ENCODE measurements around the gene CETN3.

GRCh38 chr5:90356176-90356575 lies 53.4 kb downstream of the CETN3 start:
- no peak for TF ChIP-seq CTCF (IDR thresholded peaks at IDR 0.05)
- no peak for TF ChIP-seq POLR2AphosphoS5 (IDR thresholded peaks at IDR 0.05; ENCODE audit: insufficient read depth in 1 of 2, low read depth in 1 of 2)
- no peak for TF ChIP-seq POLR2A (IDR thresholded peaks at IDR 0.05)
